Stimulated activated naive CD4-positive, alpha-beta T cell treated with Interleukin-2 at 50 U/mL for 16 hours (primary cell): ENCODE measurements around the gene FAM89B.
"Not testable (repeated sequence)": the region's sequence is repeated elsewhere in the genome, so short reads cannot be mapped to it uniquely, and the experiment has no call there.

Source experiments
- DNase-seq: peaks from one replicate; lab custom pipeline; 2025; lab: John Stamatoyannopoulos, UW

FAM89B gene

DNA sequence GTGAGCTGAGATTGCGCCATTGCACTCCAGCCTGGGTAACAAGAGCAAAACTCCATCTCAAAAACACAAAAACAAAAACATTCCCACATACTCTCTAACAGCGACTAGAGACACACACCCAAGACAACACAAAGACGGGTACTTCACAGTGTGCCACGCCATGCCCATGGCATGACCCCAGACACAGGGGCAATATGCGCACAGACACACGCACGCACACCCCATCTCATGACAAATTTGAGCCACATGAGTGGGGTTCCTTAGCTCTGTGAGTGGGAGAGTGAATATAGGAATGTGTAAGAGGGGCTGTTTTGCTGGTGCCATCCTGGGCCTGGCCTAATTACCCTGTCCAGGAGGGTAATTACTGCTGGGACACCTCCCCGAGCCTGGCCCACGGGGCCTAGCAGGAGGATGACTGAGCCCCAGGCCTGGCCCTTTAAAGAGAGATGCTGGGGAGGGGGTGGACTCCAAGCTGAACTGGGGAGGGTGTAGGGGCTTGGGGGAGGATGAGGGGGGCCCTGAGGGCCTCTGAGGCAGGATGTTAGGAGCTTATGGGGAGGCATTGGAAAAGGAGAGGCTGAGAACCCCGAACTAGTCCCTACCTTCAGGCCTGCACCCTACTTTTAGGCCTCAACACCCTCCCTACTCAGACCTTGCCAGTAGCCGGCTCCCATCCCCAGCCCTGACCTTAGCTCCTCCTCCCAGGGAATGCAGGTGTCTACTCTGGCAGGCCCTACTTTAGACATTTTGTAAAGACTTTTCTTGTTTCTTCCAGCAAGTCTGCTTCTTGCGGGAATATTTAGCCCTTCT, 15.7 kb upstream of the FAM89B start:
- DNase-seq, result no peak

DNA sequence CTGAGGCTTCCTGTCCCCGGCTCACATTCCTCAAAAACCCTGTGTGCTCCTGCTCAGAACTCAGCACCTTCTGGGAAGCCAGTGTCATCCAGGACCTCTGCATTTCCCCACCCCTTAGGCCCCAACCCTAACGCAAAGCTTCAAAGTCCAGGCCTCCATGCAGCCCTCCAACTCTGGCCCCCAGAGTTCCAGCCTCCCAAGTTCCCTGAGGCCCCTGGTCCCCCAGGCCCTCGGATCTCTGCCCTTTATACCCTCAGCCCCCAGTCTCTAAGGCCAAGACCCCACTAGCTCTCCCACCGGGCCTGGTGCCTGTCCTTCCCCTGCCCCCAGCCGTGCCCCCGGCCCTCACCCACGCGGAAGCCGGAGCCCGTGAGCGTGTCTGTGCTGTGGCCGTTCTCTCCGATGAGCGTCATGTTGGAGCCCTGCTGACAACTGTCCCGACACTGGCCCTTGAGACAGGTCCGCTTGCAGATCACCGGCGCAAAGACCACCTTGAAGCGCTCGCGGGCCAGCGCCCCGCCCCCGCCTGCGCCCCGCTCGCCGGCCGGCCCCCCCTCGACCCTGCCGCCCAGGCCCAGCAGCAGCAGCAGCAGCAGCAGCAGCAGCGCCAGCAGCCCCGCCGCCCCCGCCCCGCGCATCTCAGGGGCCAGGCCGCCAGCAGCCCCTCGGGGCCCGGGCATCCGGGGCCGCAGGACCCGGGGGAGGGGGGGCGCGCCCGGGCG, 14.9 kb upstream of the FAM89B start:
- DNase-seq, result no peak

DNA sequence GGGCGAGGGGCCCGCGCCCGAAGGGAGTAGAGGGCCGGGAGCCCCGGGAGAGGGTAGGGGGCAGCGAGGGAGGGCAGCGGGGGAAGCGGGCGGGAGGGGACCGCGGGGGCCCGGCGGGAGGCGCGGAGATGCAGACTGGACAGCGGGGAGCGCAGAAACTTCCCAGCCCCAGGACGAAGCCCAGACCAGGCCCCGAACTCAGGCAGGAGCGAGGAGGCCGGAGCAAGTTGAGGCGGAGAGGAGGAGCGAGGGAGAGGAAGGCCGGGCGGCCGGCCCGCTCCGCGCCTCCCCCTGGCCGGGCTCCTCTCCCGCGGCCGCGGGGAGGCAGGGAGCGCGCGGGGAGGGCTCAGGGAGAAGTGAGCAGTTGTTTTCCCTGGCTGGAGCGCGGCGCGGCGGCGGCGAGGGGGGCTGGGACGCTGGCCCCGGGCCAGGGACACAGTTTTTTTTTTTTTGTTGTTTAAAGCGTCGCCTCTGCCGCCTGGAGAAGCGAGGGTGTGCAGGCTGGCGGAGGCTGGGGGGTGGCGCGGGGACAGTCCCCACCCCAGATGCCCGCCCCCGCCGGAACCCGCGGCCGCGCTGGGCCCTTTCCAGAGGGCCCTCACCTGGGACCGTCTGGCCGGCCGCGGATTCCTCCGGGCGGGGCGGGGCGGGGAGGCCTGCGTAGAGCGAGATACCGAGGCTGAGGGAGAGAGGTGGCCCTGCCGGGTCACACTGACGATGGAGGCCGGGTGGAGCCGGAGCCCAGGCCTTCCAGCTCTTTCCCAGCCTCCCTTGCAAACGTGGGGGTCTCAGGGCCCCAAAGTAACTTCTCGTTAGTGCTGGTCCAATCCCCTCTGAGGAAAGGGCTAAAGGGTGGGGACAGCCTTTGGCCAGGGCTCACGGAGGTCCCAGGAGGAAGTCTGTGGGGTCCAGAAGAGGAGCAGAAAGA, 14.1 kb upstream of the FAM89B start, which contains the start of gene LTBP3:
Gene LTBP3, minus strand, starts transcription at position 358 of the 928 bp plus-strand sequence. CDS start 400 bp downstream, outside the sequence.
- no peak for DNase-seq

DNA sequence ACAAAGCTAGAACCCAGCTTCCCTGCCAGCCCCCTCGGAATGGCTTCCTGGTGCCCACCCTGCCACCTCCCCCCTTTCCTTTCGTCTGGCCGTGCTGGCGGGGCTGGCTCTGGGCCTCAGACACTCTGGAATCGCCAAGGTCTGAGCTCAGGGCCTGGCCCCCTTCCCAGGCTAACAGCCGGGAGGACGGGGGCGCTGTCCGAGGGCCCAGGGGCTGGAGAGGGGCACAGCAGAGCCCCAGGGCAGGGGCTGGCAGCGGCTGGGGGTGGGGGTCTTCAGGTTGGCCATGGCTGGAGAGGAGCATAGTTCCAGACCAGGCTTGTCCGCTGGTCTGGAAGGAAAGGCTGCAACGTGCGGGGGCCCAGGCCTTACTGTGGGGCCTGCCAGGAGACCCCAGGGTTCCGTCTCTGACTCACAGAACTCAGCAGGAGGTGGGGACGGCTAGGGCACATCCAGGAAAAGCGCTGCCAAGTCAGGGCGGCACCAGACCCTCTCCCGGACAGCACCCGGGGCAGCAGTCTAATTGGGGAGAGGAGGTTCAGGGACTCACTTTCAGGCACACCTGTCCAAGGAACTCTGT, 13.3 kb upstream of the FAM89B start:
- no peak for DNase-seq

DNA sequence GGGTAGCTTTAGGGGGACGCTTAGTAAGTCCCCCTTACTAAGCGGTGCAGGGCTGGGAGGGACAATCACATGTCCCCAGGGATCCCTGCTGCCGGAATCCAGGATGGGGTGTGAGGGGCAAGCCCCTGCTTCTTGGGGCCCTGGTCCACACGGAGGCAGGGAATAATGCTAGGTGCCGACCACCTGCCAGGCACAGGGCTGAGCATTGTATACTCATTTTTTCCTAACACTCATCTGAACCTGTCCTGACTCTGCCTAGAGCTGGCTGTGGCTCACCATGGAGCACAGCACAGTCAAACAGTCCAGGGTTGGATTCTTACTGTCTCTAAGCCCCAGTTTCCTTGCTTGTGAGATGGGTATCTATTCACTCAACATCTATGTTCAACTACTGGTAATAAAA, 12.8 kb upstream of the FAM89B start:
- no peak for DNase-seq

DNA sequence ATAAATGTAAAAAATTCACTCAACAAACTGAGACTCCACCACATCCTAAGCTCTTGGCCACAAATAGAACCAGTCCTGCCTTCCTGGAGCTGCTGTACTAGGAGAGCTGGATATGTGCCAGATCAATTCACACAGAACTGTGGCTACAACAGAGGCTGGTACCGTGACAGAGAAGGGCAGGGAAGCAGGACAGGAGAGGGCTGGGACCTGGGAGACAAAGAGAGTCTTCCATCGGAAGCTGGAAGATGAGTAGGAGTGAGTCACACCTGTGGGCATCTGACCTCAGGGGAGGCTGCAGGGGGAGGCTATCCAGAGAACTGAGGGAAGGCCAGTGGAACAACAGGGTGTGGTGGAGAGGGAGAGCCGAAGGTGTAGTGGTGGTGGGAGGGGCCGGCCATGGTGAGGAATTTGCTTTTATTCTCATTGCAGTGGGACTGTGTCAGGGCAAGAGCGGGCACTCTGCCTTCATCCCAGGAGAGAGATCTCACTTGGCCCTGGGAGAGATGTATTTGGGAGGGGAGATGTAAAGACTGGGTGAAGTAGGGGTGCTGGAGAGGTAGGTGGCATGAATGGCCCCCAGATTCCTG, 12.3 kb upstream of the FAM89B start:
- no peak for DNase-seq

DNA sequence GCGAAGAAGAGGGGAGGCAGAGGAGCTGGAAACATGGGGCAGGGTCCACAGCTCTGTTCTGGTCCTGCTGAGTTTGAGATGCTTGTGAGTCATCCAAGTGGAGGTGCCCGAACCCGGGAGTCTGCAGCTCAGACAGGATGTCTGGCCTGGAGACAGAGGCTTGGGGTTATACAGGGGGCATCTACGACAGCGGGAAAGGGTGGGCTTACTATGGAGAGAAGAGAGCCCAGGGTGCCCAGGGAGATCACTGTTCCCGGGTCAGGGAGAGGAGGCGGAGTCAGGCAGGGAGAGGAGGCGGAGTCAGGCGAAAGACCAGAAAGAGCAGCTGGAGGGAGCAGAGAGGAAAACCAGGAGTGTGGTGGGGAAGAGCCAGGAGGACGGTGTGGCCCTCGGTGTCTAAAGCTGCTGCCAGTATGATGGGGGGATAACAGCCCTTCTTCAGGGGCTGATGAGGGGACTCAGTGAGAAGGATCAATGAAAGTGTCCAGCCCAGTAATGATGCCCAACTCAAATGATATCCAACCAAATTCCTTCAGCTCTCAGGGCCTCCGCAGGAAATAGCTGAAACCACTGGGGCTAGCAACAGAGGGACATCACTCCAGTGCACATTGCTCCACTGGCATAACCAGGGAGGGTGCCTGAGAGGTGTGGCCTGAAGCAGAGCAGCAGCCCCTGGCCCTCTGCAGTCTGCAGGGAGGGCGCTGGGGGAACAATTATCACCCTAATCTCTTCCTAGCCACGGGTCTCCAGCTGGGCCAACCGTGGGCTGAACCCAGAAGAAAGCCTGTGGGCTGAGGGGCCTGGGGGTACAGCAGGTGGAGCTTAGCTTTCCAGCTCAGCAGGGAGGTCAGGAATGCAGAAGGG, 11.6 kb upstream of the FAM89B start:
- DNase-seq, result no peak

DNA sequence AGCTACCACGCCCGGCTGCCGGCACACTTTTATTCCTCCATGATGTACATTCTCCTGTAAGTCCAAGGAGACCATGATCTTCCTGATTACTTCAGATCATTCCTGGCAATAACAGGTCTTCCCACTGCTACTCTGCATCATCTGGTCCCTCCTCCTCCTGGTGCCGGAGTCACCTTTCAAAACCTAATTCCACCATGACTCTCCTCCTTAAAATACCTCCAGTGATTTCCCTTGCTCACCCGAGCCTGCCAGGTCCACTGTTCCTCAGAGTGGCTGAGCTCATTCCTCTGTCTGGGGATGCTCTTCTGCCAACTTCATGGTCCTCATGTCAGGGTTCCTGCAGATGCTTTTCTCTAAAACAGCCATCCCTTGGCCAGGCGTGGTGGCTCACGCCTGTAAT, 10.3 kb upstream of the FAM89B start:
- DNase-seq, result no peak

DNA sequence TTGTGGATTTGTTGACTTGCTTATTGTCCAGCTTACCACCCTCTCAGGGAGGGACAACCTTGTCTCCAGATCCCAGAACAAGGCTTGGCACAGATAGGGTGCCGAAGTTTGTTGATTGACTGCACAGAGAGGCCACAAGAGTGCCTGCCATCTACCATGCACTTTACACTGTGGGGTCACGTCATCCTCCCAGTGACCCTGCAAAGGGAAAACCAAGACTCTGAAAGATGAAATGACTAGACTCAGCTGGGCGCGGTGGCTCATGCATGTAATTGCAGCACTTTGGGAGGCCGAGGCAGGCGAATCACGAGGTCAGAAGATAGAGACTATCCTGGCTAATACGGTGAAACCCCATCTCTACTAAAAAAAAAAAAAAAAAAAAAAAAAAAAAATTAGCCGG, 9.6 kb upstream of the FAM89B start:
- no peak for DNase-seq

DNA sequence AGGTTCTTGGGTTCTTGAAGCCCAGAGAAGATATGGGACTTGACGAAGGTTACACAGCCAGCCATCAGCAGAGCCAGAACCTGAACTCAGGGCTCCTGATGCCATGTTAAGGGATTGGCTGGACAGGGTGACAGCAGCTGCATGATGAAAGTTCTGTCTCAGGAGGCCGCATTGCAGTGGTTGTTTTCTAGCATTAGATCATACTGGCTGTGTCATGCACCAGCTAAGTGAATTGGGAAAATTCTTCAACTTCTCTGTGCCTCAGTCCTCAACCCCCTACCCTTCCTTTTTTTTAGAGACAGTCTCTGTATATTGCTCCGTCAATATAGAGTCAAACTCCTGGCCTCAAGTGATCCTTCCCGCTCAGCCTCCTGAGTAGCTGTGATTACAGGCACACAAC, 8.7 kb upstream of the FAM89B start:
- DNase-seq, result no peak

DNA sequence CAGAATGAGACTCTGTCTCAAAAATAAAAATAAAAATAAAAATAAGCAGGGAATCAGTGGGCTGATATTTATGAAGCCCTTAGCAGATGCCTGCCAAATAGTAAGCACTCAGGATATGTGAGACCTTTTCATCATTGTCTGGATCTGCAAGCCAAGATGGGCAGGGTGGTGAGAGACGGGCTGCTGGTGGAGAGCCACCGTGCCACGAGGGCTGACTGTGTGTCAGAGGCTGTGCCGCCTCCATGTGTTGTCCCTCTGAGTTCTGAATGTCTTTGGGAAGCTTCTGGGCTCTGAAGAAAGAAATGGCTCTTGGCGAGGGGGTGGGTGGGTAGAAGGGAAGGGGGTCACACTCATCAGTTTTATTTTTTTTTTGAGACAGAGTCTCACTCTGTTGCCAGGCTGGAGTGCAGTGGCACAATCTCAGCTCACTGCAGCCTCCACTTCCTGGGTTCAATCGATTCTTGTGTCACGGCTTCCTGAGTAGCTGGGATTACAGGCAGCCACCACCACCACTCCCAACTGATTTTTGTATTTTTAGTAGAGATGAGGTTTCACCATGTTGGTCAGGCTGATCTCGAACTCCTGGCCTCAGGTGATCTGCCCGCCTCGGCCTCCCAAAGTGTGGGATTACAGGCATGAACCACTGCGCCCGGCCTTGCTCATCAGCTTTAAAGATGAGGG, 7.3 kb upstream of the FAM89B start:
- DNase-seq, result not testable (repeated sequence)

DNA sequence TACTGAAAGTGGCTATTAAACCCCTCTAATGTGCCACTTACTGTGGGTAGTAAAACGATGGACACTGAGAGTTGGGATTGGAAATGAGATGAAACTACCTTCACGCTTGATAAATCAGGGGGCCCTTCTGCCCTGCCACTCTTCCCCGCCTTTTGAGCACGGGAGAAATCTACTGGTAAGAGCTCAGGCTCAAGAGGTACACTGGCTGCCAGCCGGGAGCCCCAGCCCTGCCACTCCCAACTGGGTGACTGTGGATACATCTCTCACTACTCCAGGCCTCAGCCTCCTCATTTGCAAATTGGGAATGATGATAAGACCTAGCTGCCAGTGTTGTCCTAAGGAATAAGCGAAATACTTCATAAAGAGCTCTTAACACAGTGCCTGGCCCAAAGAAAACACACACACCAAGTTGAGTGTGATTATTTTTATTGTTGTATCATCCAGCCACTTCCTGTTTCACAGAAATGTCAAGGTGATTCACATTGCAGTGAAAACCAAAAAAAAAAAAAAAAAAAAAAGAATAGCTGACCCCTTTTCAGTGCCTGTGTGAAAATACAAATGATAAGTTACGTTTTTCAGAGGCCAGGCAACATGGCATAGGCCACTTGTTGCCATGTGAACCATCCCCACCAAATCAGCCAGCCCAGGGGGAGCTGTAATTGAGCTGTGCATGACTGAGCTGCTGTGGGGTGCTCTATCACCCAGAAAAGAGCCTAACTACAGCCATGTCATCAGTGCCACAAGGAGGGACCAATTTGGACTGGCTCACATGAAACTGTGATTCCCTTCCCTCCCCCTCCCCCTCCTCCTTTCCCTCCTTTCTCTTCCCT, 6.5 kb upstream of the FAM89B start:
- no peak for DNase-seq

DNA sequence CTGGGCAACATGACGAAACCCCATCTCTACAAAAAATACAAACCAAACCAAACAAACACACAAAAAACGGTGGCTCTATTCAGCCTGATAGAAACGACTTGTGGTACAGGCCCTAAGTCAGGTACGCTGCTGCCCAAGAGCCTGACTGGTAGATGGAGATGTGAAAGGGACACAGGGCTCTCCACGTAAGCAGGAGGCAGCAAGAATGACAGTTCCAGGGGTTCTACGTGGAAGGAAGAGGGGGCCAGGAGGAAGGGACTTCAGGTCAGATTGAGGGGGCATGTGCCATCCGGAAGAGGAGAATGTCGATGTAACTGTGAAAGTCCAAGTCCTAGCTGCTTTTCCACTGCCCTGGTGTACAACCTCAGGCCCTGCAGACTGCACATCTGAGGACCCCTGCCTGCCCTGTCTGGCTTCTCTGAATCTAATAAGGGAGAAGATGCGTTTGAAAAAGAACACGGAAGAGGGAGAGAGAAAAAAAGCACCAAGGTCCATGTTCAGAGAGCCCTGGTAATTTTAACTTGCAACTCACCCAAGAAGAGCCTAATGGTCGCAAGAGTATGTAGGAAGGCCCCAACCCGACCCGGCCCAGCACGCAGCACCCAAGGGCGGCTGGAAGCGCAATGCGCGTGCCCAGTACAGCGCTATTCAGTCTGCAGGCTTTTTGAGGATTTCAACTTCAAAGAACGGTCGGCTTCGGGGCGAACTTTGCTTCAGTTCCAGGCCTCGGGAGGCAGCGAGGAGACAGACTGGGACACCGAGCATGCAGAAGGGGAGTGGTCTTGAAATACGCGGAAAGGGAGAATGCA, 3.0 kb upstream of the FAM89B start:
- peak; percentile 79 for DNase-seq

DNA sequence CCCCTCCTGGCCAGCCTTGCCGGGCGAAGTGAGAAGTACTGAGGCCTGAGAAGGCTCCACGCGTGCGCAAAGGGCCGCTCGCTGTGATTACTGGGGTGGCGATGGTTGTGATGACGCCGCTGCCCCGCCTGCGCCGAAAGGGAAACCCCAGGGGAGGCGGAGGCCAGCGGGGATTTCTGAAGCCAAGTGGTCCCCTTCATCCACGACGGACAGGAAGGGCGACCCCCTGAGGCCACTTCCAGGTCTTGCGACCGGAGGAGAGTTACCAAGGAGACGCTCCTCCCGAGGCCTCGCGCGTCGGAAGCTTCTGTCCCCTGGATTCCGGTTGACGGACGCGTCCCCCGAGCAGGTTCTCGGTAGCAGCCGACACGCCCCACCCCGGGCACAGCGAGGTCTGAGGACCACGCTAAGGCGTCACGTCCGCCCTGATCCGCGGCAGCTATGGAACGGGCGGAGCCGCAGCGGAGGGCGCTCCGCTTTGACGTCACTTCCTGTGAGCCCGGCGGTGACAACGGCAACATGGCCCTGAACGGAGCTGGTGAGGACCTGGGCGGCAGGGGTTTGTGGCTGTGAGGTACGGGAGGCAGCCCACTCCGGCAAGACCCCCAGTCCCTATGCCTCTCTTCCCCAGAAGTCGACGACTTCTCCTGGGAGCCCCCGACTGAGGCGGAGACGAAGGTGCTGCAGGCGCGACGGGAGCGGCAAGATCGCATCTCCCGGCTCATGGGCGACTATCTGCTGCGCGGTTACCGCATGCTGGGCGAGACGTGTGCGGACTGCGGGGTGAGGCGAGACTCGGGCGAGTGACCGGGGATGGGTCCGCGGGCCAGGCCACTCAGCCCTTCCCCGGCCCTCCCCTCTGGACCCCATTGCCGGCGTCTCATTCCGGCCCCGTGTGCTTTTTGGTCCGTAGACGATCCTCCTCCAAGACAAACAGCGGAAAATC, 2.1 kb upstream of the FAM89B start, which contains the start of gene ZNRD2:
Gene ZNRD2, plus strand, starts transcription at position 505 of the 946 bp plus-strand sequence. Its CDS starts 15 bp downstream, at position 520.
- DNase-seq, result peak; percentile 100

DNA sequence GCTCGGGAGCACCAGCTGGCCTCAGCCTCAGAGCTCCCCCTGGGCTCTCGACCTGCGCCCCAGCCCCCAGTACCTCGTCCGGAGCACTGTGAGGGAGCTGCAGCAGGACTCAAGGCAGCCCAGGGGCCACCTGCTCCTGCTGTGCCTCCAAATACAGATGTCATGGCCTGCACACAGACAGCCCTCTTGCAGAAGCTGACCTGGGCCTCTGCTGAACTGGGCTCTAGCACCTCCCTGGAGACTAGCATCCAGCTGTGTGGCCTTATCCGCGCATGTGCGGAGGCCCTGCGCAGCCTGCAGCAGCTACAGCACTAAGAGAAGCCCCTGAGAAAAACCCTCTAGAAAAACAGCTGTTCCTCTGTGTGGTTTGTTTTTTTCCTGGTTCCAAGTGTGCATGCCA, 918 bp upstream of the FAM89B start:
- DNase-seq, result no peak

DNA sequence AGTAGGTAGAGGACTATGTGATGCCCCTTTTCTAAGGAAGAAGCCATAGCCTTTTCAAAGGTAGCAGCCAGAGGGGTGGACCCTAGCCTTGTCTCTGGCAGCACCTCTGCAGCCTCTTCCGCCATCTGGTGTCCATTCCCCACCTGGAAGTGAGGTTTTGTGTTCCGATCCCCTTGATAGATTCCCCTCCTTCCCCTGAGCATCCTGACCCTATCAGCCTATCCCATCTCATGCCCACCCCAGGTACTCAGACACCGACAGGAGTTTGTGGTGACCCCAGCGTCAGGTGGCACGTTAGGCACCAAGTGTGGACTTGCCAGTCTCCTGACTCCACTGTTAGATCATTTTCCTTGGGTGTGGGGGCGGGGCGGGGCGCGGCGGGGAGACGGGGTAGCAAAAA, 398 bp upstream of the FAM89B start:
- DNase-seq, result no peak
